PFSK-1 (cell line): ENCODE results near the gene BICD1. TPM values are rescaled to one million over a fixed set of nuclear protein-coding genes. Genes with fewer than 3 reads are reported as not detected.
A peak's percentile ranks its signal among the peaks of the same experiment; 100 is the strongest.

Experiments used
- FOXP2 ChIP-seq: optimal IDR thresholded peaks from 2 replicates; pipeline ENCODE3; 2011; ENCODE audit warnings: borderline replicate concordance, control low read depth, inconsistent platforms; ENCODE audit not compliant: insufficient read depth; ENCODE audit errors: extremely low read length, extremely low read depth
- POLR2AphosphoS5 ChIP-seq: IDR thresholded peaks from 2 replicates; pipeline ENCODE4 v1.6.1; 2012; ENCODE audit warnings: low read depth, mild to moderate bottlenecking, control low read depth, low read length, moderate library complexity
- REST ChIP-seq, 2 experiments: IDR thresholded peaks; 2 replicates each; pipeline versions ENCODE4 v1.6.1 to v1.8.0; 2011 to 2012; ENCODE audit warnings: low read depth in 2 of 2, low read length in 2 of 2, control low read depth in 1 of 2, inconsistent platforms in 1 of 2, mild to moderate bottlenecking in 1 of 2, moderate library complexity in 1 of 2; ENCODE audit not compliant: insufficient read depth in 1 of 2
- SIN3A ChIP-seq: IDR thresholded peaks from 2 replicates; pipeline ENCODE4 v1.6.1; 2012; ENCODE audit warnings: mild to moderate bottlenecking, low read length, moderate library complexity, borderline replicate concordance; ENCODE audit not compliant: insufficient read depth
- TAF1 ChIP-seq: IDR thresholded peaks from 2 replicates; pipeline ENCODE4 v1.6.1; 2012; ENCODE audit warnings: low read length, control low read depth, borderline replicate concordance; ENCODE audit not compliant: insufficient read depth
- polyA plus RNA-seq: library from polyadenylated mRNA; unstranded; fragments of >200 nt; gene quantifications from one replicate; pipeline ENCODE4 v1.2.1, GENCODE V29; 2012; ENCODE audit warnings: low read depth, missing spikeins; ENCODE audit not compliant: insufficient read length

BICD1 gene
- polyA plus RNA-seq, result 5.9 TPM

- no peak for TF ChIP-seq REST (IDR thresholded peaks at IDR 0.05; ENCODE audit: insufficient read depth in 1 of 2, low read depth in 2 of 2, low read length in 2 of 2)
- peak; percentile 82 for TF ChIP-seq POLR2AphosphoS5
- TF ChIP-seq TAF1, result peak; percentile 57; the same call in 1 of the 2 replicates
- 0 out of 2 replicates have a peak, but pooled peaks have one; percentile 35 for TF ChIP-seq SIN3A
- TF ChIP-seq FOXP2, result peak; percentile 56
Measured at GRCh38 chr12:32106517-32107358, at the start of gene BICD1. TSS of gene BICD1 (plus strand) at chr12:32106847. CDS start at chr12:32107332, 485 bp downstream.

GRCh38 chr12:32061033-32061432, 45.6 kb upstream of the BICD1 start:
- TF ChIP-seq FOXP2 (no peak), SIN3A (no peak), TAF1 (no peak), REST (IDR thresholded peaks at IDR 0.05; ENCODE audit: insufficient read depth in 1 of 2, low read depth in 2 of 2, low read length in 2 of 2) (no peak)

GRCh38 chr12:32062881-32063280, 43.8 kb upstream of the BICD1 start:
- TF ChIP-seq POLR2AphosphoS5 (no peak), FOXP2 (no peak), SIN3A (no peak), REST (IDR thresholded peaks at IDR 0.05; ENCODE audit: insufficient read depth in 1 of 2, low read depth in 2 of 2, low read length in 2 of 2) (no peak), TAF1 (no peak)

GRCh38 chr12:32063796-32064195, 42.9 kb upstream of the BICD1 start:
- TF ChIP-seq POLR2AphosphoS5, result no peak
- TF ChIP-seq FOXP2, result no peak
- no peak for TF ChIP-seq REST (IDR thresholded peaks at IDR 0.05; ENCODE audit: insufficient read depth in 1 of 2, low read depth in 2 of 2, low read length in 2 of 2)
- TF ChIP-seq SIN3A, result no peak
- no peak for TF ChIP-seq TAF1
